ENCODE data around the gene NUP214.

NUP214 gene

DNA sequence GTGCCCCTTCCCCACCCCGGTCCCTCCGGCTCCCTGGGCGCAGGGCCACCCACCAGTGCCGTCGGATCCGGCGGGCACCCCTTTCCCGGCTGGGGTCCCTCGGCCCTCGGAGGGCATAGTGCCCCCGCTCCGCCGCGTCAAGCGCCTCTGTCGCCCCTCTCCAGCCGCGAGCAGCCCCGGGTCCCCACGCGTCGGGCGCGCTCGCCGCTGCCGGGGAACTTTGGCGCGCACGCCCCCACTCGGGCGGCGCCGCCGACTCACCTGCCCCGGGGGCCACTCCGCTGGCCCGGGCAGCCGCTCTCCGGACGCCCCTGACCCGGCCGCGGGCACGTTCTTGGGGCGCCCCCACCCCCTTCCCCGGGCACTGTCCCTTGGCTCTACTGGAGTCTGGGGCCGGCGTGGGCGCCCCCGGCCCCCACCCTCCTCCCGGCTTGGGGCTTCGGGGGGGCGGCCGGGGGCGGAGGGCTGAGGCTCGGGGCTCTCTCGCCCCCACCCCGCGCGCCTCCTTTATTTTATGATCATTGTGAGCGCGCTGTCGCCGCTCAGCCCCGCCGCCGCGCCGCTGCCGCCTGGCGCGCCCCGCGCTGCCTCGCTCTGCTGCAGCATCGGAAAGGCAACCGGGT, 152.0 kb downstream of the NUP214 start:
- peak; percentile 55 for DNase-seq (ENCODE audit: low spot score)

DNA sequence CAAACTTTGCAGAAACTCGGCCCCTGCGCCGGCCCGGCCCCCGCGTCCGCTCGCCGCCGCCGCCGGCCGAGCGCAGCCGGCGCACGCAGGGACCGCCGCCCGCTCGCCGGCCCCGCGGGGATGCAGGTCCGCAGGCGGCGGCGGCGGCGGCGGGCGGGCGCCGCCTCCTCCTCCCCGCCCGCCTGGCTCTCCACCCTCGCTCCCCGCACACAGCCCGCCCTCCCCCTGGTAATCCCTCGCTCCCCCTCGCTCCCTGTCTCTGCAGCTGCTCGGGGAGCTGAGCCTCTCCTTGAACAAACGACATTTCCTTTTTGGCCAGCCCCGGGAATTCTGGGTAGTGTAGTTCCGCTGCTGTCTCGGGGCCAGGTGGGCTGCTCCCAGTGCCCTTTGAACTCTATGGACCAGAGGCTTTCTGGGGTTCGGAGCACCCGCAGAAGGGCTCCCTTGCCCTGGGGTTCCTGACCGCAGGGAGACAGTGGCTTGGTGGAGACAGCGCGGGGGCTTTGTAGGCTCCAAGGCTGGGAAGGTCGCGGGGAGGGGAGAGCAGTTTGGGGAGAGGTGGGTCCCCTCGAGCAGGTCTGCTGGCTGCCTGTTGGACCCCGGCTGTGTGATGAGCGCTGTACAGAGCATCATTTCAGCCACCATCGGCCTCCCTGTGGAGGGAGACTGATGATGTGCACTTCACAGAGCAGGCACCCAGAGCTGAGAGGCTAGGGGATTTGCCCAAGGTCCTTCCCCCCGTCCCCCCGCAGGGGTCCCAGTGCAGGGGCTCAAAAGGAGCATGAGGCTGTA, 152.7 kb downstream of the NUP214 start:
- DNase-seq (ENCODE audit: low spot score): peak; percentile 98

GRCh38 chr9:131278702-131279111, 153.3 kb downstream of the NUP214 start:
- DNase-seq (ENCODE audit: low spot score): no peak

- DNase-seq (ENCODE audit: low spot score): no peak
These were observed 153.9 kb downstream of the NUP214 start for GRCh38 chr9:131279196-131279862.

- DNase-seq (ENCODE audit: low spot score): no peak
These were observed 154.6 kb downstream of the NUP214 start for GRCh38 chr9:131279863-131280570.

DNA sequence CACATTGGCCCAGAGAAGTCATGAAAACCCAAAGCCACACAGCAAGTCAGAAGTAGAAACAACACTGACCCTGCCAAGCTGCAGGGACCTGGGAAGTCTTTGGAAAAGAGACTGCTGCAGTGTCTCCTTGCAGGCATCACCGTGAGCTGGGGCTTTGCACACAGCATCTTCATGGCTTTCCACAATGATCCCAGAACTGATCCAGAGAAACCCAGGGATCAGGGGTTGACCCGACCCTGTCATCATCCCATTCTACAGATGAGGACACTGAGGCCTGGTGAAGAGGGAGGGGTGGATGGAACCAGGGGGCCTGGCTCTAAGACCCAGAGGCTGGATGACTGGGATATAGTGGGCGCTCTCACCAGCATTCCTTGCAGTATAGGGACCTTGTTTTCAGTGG, 155.3 kb downstream of the NUP214 start:
- DNase-seq (ENCODE audit: low spot score): no peak

DNA sequence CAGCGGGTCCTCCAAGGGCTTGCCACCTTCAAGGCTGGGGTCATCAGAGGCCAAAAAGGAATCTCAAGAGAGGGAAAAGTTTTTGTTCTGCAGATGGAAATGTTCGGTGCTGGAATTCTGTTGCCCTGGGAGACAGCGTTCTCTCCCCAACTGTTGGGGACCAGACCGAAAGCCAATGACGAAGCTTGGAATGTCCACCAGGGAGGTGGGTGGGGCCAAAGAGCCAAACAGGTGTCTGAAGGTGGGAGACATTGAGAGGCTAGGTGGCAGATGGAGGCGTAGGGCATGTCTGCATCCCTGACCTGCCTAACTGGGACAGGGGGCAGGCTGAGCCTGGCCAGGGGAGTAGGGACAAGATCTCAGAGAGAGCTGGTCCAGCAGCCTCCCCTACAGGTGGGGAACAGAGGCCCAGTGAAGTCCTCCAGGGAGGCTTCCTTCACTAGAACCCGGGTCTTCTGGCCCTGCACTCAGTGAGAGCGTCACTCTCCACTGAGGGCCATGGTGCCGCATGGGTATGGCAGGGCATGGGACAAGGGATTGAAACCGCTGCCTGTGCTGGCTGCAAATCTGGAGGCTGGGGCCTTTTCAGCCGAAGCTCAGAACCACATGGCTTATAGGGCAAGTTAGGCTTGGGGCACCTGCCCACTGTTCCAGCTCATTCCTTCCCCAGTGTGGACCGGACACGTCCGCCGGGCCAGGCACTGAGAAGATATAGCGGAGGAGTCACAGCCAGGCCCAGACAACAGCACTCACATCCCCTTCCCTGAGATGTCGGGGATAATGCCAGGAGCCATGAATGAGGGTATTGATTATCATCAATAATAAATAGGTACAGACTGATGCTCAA, 156.0 kb downstream of the NUP214 start:
- no peak for DNase-seq (ENCODE audit: low spot score)

- DNase-seq (ENCODE audit: low spot score): no peak
These were observed 156.8 kb downstream of the NUP214 start for GRCh38 chr9:131282175-131282574.

DNA sequence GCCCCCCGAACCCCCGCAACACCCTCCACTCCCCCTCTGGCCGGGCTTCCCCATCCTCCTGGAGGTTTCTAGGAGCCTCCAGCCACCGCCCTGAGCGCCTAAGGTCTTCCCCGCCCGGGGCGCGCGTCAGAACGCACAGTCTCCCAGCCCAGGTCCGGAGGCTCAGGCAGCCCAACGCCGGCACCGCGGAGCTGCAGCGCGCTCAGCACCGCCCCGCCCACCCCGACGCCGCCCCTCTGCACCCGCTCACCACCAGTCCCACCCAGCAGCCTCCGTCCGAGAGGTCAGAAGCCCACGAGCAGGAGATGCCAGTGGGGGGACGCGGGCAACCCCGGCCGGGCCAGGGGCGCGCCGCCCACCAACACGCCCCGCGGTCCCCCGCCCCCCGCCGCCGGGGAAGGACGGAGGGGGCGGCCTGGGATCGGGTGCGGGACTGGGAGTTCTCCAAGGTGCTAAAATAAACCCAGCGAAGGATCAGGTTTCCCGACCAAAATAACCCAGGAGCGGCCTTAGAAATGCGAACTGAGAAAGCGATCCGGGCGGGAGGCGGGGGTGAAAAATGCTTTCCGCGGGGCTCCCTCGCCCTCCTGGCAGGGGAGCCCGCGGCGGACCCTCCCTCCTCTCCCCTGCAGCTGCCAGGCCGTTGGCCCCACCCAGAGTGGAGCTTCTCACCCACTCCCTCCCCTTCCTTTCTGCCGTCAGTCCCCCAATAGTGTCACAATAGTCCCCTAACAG, 157.5 kb downstream of the NUP214 start:
- DNase-seq (ENCODE audit: low spot score): peak; percentile 87
